Right kidney (tissue), 1 donor: ENCODE measurements around the gene VARS2.

Source experiments
- DNase-seq: peaks from one replicate; pipeline ENCODE4 v3.0.0-alpha.2; 2016

Gene VARS2

GRCh38 chr6:30928677-30929076, 14.6 kb downstream of the VARS2 start:
- no peak for DNase-seq

- no peak for DNase-seq
Observed at GRCh38 chr6:30930506-30930905, 16.5 kb downstream of the VARS2 start.

DNA sequence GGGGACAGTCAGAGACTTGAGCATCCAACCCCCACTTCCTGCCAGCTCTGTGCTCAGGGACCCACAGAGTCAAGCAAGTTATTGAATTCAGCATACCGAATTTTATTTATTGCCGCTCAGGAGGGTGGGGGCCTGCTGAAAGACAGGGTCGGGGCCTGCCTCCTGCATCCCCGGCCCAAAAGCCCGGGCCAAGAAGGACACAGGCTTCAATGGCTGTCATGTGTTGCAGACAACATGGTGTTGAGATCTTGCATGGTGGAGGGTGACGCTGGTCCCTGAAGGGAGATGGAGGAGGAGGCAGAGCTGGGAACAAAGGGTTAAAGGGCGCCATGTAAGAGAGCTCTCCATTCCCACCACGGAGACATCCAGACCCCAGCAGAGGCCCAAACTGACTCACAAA, 17.2 kb downstream of the VARS2 start:
- DNase-seq, result no peak

- DNase-seq, result no peak
Observed at GRCh38 chr6:30931969-30932645, 18.1 kb downstream of the VARS2 start, which contains the start of gene SFTA2. SFTA2 (minus strand) TSS chr6:30932170; CDS start chr6:30932096, 74 bp downstream.

DNA sequence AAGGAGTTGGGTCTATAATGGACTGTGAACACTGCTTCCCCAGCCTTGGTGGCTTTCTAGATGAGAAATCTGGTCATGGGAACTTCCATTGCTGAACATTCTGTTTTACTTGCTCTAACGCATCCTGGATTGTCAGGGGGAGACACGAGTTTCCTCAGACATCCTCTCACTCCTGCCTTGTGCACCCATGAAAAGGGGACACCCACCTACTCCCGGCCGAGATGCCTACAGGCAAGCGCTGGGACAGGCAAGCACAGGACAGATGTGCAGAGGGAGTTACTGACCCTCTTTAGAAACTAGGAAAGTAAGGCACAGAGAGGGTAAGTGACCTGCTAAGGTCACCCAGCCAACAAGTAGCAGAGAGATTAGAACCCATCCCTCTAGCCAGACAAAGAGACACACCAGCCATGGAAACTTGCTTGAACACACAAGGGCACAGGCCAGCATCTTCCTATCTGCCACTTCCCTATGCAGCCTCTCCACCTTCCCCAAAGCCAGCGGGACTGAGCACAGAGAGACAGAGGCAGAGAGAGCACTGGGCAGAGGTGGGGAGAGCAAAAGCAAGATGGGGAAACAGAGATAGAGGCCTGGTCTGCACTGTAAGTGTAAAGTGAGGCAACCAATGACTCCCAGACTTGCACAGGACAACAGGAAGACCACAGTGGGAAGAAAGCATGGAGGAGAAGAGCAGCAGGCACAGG, 18.8 kb downstream of the VARS2 start:
- DNase-seq, result no peak

DNA sequence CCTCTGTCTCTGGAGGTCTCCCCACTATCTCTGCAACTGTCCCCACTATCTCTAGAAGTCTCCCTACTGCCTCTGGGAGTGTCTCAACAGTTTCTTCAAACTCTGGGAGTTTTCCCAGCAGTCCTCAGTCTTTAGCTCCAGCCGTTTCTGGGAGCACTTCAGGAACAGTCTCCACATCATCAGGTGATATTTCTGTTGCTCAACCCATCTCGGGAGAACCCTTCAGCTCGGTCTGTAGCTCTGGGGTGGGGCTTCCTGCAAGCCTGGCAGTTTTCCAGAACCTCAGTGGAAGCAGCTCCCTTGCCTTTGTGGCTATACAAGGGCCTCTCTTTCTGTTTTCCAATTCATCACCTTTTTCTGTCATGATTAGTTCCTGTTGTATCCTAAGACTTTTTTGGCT, 21.0 kb downstream of the VARS2 start:
- no peak for DNase-seq

GRCh38 chr6:30937265-30937664, 23.2 kb downstream of the VARS2 start:
- DNase-seq, result no peak

DNA sequence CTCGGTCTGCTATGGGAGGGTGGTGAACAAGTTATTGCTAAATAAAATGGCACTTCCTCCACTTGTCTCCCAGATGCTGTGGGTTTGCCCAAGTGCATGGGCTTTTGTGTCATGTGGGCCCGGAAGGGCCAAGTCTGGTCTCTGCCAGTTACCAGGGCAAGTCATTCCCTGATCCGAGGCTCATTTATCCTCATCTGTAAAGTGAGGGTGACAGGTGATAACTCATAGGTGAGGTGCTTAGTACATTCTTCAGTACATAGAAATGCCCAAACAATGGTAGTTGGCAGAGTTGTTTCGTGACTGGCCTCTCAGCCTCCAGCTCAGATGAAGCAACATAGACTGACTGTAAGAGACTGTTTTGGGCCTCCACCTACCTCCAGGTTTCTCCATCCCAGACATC, 24.7 kb downstream of the VARS2 start:
- DNase-seq, result no peak

DNA sequence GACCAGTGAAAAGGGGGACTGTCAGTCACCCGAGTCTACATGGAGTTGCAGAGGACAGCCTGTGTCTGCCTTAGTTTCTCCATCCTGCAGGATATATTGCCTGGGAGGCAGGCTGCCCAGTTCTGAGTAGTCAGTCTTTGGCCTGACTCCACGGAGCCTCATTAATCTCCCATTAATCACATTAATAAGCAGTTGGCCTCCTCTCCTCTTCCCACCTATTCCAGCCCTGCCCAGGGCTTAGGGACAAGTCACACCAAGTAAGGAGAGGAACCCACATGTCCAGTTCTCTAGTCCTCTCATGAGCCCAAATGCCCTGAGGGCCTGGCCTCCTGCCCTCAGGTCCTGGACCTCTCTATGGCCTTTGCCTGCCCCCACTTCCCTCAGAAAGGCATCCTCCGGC, 25.4 kb downstream of the VARS2 start:
- DNase-seq, result no peak

GRCh38 chr6:30940361-30940986, 26.4 kb downstream of the VARS2 start, which contains the start of gene MUCL3:
MUCL3 (plus strand) TSS chr6:30940973; CDS start chr6:30941000, 27 bp downstream.
- no peak for DNase-seq

DNA sequence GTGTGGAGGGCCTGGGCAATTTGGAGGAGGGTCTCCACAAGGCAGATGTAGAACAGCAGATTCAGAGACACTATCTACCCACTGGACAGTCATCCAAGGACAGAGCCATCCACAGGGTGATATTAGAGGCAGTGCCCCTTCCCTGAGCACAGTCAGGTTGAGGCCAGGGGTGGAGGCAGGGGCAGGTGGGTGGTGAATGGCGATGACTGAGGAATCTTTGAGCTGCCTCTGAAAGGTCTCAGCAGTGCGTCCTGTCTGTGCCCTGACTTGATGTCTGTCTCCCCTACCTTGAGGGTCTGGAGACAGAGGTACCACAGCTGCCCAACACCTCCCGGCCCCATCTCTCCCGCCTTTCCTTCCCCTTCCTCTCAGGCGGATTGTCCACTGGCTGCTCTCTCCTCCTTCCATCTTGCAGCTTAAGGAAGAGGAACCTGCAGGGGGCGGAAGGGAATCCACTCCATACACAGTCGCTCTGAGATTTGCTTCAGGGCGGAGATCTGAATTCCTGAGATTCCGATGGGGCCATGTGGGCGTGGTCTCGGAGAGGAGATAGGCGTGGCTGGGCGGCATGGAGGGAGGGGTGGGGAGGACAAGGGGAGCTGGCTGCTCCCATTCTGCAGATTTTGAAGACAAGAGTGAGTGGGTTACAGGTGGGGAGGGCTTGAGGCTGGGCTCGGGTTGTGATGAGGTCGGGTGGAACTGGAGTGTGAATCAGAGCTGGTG, 28.5 kb downstream of the VARS2 start:
- peak; percentile 48 for DNase-seq

DNA sequence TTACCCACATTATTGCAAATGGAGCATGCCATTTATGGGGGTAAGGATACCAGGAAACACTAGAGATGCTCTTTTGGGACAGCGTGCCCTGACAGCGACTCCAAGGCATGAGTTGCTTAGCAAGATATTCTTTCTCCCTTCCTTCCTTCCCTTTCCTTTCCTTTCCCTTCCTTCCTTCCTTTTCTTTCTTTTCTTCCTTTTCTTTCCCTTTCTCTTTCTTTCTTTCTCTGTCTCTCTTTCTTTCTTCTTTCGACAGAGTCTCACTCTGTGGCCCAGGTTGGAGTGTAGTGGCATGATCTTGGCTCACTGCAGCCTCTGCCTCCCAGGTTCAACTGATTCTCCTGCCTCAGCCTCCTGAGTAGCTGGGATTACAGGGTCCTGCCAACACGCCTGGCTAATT, 30.0 kb downstream of the VARS2 start:
- no peak for DNase-seq

DNA sequence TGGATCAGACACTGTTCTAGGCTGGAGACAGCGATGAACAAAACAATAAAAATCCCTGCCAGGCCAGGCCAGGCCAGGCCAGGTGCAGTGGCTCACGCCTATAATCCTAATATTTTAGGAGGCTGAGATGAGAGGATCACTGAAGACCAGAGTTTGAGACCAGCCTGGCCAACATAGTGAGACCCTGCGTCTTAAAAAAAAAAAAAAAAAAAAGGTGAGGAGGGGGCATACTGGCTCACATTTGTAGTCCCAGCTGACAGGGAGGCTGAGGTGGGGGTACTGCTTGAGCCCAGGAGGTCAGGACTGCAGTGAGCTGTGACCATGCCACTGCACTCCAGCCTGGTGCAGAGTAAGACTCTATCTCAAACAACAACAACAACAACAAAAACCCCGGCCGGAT, 31.2 kb downstream of the VARS2 start:
- DNase-seq, result no peak

GRCh38 chr6:30947231-30947630, 33.2 kb downstream of the VARS2 start:
- no peak for DNase-seq

DNA sequence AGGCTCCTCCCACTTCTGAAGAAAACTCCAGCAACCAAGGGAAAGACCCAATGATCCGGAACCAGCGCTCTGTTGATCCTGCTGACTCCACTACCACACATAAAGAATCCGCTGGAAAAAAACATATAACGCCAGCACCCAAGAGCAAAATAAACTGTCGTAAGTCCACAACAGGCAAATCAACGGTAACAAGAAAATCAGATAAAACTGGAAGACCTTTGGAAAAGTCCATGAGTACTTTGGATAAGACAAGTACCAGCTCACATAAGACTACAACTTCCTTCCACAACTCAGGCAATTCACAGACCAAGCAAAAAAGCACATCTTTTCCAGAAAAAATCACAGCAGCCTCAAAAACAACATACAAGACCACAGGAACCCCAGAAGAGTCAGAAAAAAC, 34.8 kb downstream of the VARS2 start:
- DNase-seq, result no peak

DNA sequence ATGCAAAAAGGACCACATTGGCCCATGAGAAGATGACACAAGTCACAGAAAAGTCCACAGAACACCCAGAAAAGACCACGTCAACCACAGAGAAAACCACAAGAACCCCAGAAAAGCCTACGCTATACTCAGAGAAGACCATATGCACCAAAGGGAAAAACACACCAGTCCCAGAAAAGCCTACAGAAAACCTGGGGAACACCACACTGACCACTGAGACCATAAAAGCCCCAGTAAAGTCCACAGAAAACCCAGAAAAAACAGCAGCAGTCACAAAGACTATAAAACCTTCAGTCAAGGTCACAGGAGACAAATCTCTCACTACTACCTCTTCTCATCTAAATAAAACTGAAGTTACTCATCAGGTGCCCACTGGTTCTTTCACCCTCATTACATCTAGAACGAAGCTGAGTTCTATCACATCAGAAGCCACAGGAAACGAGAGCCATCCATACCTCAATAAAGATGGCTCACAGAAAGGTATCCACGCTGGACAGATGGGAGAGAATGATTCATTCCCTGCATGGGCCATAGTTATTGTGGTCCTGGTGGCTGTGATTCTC, 38.0 kb downstream of the VARS2 start:
- DNase-seq, result no peak

GRCh38 chr6:30954631-30955366, 40.8 kb downstream of the VARS2 start:
- DNase-seq, result no peak

DNA sequence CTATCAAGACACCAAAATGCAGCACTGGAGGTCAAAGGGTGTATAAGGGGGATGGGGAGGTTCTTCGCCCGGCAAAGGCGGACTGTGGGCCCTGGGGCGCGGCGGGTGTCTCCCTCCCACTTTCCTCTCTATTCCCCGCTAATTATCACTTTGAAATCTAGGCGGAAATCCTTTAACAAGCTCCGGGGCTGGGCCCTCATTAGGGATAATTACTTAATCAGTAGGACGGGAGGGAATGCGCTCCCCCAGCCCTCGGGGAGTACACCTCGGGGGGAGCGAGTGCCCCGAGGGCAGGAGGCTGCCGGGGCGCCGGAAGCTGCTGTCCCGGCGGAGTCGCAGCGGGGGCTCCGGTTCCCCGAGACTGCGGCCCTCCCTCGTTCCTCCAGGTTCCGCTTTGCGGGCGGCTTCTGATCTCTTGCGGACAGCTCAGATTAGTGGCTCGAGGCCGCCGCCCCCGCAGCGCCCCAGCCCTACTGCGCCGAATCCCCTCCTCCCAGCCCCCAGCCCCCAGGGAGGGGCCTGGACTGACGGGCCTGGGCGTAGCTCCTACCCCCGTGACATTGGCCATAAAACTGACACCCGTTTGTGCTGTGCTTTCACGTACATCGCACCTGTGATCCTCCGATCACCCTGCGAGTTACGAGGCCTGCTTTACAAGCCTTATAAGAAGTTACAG, 41.5 kb downstream of the VARS2 start:
- DNase-seq, result peak; percentile 65

DNA sequence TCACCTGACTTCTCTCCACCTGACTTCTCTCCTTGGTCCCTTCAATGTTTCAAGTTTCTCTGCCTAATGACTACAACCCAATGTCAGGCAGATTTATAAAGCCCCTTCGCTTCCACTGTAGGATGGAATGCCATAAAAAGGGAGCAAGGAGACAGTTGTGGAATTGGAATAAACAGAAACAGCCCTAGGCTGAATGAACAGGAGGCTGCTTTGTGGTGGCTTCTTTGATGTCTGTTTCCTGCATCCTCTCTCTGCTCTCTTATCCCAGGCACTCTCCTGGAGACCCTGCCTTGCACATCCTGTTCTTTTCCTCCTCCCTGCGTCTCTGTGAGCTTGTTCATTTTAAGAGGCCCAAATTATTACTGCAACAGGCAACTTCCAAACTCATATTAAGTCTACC, 43.7 kb downstream of the VARS2 start:
- DNase-seq, result no peak

DNA sequence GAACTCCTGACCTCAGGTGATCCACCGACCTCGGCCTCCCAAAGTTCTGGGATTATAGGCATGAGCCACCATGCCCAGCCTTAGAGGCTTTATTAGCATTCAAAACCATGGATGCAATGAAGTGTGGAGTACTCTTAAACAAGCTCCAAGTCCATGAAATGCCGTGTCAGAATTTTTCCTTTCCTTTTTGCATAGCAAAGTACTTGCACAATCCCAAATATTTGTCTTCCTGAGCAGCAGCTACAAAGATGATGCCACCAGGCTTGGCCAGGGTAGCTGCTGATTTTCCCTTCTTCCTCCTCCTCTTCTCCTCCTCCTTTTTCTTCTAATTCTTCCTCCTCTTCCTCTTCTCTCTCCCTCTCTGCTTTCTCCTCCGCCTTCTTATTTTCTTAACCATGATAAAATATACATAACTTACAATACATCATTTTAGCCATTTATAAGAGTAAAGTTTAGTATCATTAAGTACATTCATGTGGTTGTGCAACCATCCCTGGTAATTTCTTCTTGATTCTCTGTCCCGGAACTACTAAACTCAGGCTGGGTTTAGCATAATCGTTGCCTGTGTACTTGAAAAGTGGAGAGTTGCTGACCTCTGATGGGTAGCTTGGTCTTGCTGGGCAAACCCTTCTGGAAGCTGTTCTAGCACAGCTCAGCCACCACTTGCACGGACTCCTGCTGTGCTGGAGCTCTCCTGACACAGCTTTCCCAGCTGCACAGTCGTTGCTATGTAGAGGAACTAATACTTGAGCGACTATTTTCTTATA, 47.1 kb downstream of the VARS2 start:
- no peak for DNase-seq
